ENCODE data around the gene TNNT2.

TNNT2 gene

GRCh38 chr1:201411292-201411691, 33.8 kb upstream of the TNNT2 start:
- Histone ChIP-seq H3K27me3 (ENCODE audit: control insufficient read depth, insufficient read depth, low read length) (no peaks in the 10 kb centered on the region), H3K4me1 (ENCODE audit: control insufficient read depth, insufficient read depth, low read length) (no peaks in the 10 kb centered on the region), H3K9ac (ENCODE audit: low read length) (no peak overlapping the region), H3K27ac (ENCODE audit: low read depth, low read length) (no peak overlapping the region), H3K4me3 (ENCODE audit: low read length) (no peak overlapping the region), H3K36me3 (ENCODE audit: control insufficient read depth, insufficient read depth, low read length) (no peaks in the 10 kb centered on the region)

GRCh38 chr1:201409440-201409839, 32.0 kb upstream of the TNNT2 start:
- H3K36me3 ChIP-seq (ENCODE audit: control insufficient read depth, insufficient read depth, low read length) = no peaks in the 10 kb centered on the region
- no peak overlapping the region for H3K27ac ChIP-seq (ENCODE audit: low read depth, low read length)
- H3K27me3 ChIP-seq (ENCODE audit: control insufficient read depth, insufficient read depth, low read length) = no peaks in the 10 kb centered on the region
- H3K4me1 ChIP-seq (ENCODE audit: control insufficient read depth, insufficient read depth, low read length) = no peaks in the 10 kb centered on the region
- H3K4me3 ChIP-seq (ENCODE audit: low read length) = no peak overlapping the region
- H3K9ac ChIP-seq (ENCODE audit: low read length) = no peak overlapping the region

GRCh38 chr1:201408834-201409200, 31.3 kb upstream of the TNNT2 start:
- Histone ChIP-seq H3K4me1 (ENCODE audit: control insufficient read depth, insufficient read depth, low read length) (no peaks in the 10 kb centered on the region), H3K4me3 (ENCODE audit: low read length) (no peak overlapping the region), H3K9ac (ENCODE audit: low read length) (no peak overlapping the region), H3K36me3 (ENCODE audit: control insufficient read depth, insufficient read depth, low read length) (no peaks in the 10 kb centered on the region), H3K27me3 (ENCODE audit: control insufficient read depth, insufficient read depth, low read length) (no peaks in the 10 kb centered on the region), H3K27ac (ENCODE audit: low read depth, low read length) (no peak overlapping the region)

GRCh38 chr1:201408176-201408833, 30.8 kb upstream of the TNNT2 start:
- Histone ChIP-seq H3K27ac (ENCODE audit: low read depth, low read length) (no peak overlapping the region), H3K4me3 (ENCODE audit: low read length) (no peak overlapping the region), H3K9ac (ENCODE audit: low read length) (no peak overlapping the region)

GRCh38 chr1:201406831-201407406, 29.4 kb upstream of the TNNT2 start:
- Histone ChIP-seq H3K9ac (ENCODE audit: low read length) (no peak overlapping the region), H3K4me1 (ENCODE audit: control insufficient read depth, insufficient read depth, low read length) (no peaks in the 10 kb centered on the region), H3K27me3 (ENCODE audit: control insufficient read depth, insufficient read depth, low read length) (no peaks in the 10 kb centered on the region), H3K36me3 (ENCODE audit: control insufficient read depth, insufficient read depth, low read length) (no peaks in the 10 kb centered on the region), H3K27ac (ENCODE audit: low read depth, low read length) (no peak overlapping the region), H3K4me3 (ENCODE audit: low read length) (no peak overlapping the region)

More at GRCh38 chr1:201408176-201408833, 30.8 kb upstream of the TNNT2 start:
- Histone ChIP-seq H3K4me1 (ENCODE audit: control insufficient read depth, insufficient read depth, low read length) (no peaks in the 10 kb centered on the region), H3K36me3 (ENCODE audit: control insufficient read depth, insufficient read depth, low read length) (no peaks in the 10 kb centered on the region), H3K27me3 (ENCODE audit: control insufficient read depth, insufficient read depth, low read length) (no peaks in the 10 kb centered on the region)

- no peaks in the 10 kb centered on the region for H3K4me1 ChIP-seq (ENCODE audit: control insufficient read depth, insufficient read depth, low read length)
- H3K4me3 ChIP-seq (ENCODE audit: low read length) = no peak overlapping the region
- H3K9ac ChIP-seq (ENCODE audit: low read length) = no peak overlapping the region
- H3K36me3 ChIP-seq (ENCODE audit: control insufficient read depth, insufficient read depth, low read length) = no peaks in the 10 kb centered on the region
- no peak overlapping the region for H3K27ac ChIP-seq (ENCODE audit: low read depth, low read length)
- H3K27me3 ChIP-seq (ENCODE audit: control insufficient read depth, insufficient read depth, low read length) = peaks cover 4% of the 10 kb centered on the region
Measured at GRCh38 chr1:201405484-201405831, 28.0 kb upstream of the TNNT2 start.

GRCh38 chr1:201404722-201405483, 27.4 kb upstream of the TNNT2 start:
- peaks cover 7% of the 10 kb centered on the region for H3K27me3 ChIP-seq (ENCODE audit: control insufficient read depth, insufficient read depth, low read length)
- H3K9ac ChIP-seq (ENCODE audit: low read length) = no peak overlapping the region
- H3K36me3 ChIP-seq (ENCODE audit: control insufficient read depth, insufficient read depth, low read length) = no peaks in the 10 kb centered on the region
- H3K4me3 ChIP-seq (ENCODE audit: low read length) = no peak overlapping the region
- no peak overlapping the region for H3K27ac ChIP-seq (ENCODE audit: low read depth, low read length)
- H3K4me1 ChIP-seq (ENCODE audit: control insufficient read depth, insufficient read depth, low read length) = no peaks in the 10 kb centered on the region

GRCh38 chr1:201404055-201404454, 26.6 kb upstream of the TNNT2 start:
- H3K9ac ChIP-seq (ENCODE audit: low read length) = no peak overlapping the region
- H3K36me3 ChIP-seq (ENCODE audit: control insufficient read depth, insufficient read depth, low read length) = no peaks in the 10 kb centered on the region
- H3K27ac ChIP-seq (ENCODE audit: low read depth, low read length) = no peak overlapping the region
- H3K4me1 ChIP-seq (ENCODE audit: control insufficient read depth, insufficient read depth, low read length) = no peaks in the 10 kb centered on the region
- no peak overlapping the region for H3K4me3 ChIP-seq (ENCODE audit: low read length)
- H3K27me3 ChIP-seq (ENCODE audit: control insufficient read depth, insufficient read depth, low read length) = peaks cover 7% of the 10 kb centered on the region

- Histone ChIP-seq H3K9ac (ENCODE audit: low read length) (no peak overlapping the region), H3K27ac (ENCODE audit: low read depth, low read length) (no peak overlapping the region), H3K4me3 (ENCODE audit: low read length) (no peak overlapping the region), H3K27me3 (ENCODE audit: control insufficient read depth, insufficient read depth, low read length) (peaks cover 12% of the 10 kb centered on the region), H3K4me1 (ENCODE audit: control insufficient read depth, insufficient read depth, low read length) (no peaks in the 10 kb centered on the region), H3K36me3 (ENCODE audit: control insufficient read depth, insufficient read depth, low read length) (no peaks in the 10 kb centered on the region)
Measured at GRCh38 chr1:201403359-201403758, 25.9 kb upstream of the TNNT2 start.

GRCh38 chr1:201401700-201402099, 24.2 kb upstream of the TNNT2 start:
- Histone ChIP-seq H3K9ac (ENCODE audit: low read length) (no peak overlapping the region), H3K4me1 (ENCODE audit: control insufficient read depth, insufficient read depth, low read length) (no peaks in the 10 kb centered on the region), H3K27ac (ENCODE audit: low read depth, low read length) (no peak overlapping the region), H3K36me3 (ENCODE audit: control insufficient read depth, insufficient read depth, low read length) (no peaks in the 10 kb centered on the region), H3K4me3 (ENCODE audit: low read length) (no peak overlapping the region), H3K27me3 (ENCODE audit: control insufficient read depth, insufficient read depth, low read length) (peaks cover 12% of the 10 kb centered on the region)

- Histone ChIP-seq H3K27ac (ENCODE audit: low read depth, low read length) (no peak overlapping the region), H3K4me1 (ENCODE audit: control insufficient read depth, insufficient read depth, low read length) (no peaks in the 10 kb centered on the region), H3K9ac (ENCODE audit: low read length) (no peak overlapping the region), H3K36me3 (ENCODE audit: control insufficient read depth, insufficient read depth, low read length) (no peaks in the 10 kb centered on the region), H3K4me3 (ENCODE audit: low read length) (no peak overlapping the region), H3K27me3 (ENCODE audit: control insufficient read depth, insufficient read depth, low read length) (peaks cover 12% of the 10 kb centered on the region)
Measured at GRCh38 chr1:201400852-201401230, 23.4 kb upstream of the TNNT2 start.

GRCh38 chr1:201400212-201400851, 22.9 kb upstream of the TNNT2 start:
- Histone ChIP-seq H3K27me3 (ENCODE audit: control insufficient read depth, insufficient read depth, low read length) (peaks cover 12% of the 10 kb centered on the region), H3K27ac (ENCODE audit: low read depth, low read length) (no peak overlapping the region), H3K36me3 (ENCODE audit: control insufficient read depth, insufficient read depth, low read length) (no peaks in the 10 kb centered on the region), H3K4me1 (ENCODE audit: control insufficient read depth, insufficient read depth, low read length) (no peaks in the 10 kb centered on the region), H3K4me3 (ENCODE audit: low read length) (peak overlapping the region; percentile 23), H3K9ac (ENCODE audit: low read length) (no peak overlapping the region)
